OCI-LY1 (cell line): ENCODE data around the gene HMGCS1.
A peak's percentile ranks its signal among the peaks of the same experiment; 100 is the strongest.

Source experiments
- H2AFZ ChIP-seq: fragments of 200-600 bp; sonication (generic), shearing (Covaris generic); 2 replicates; pipeline ENCODE4 v1.6.0; 2014; ENCODE audit warnings: antibody characterized with exemption, mild to moderate bottlenecking, low read length
- H3F3A ChIP-seq: fragments of 200-600 bp; sonication (generic), shearing (Covaris generic); 2 replicates; pipeline ENCODE4 v1.6.0; 2014; ENCODE audit warnings: mild to moderate bottlenecking, antibody characterized with exemption, low read length, moderate library complexity; ENCODE audit not compliant: insufficient read depth
- H3K27ac ChIP-seq: fragments of 200-600 bp; sonication (generic); 2 replicates; pipeline ENCODE4 v1.5.1; 2014; ENCODE audit warnings: low read length, mixed run types, mild to moderate bottlenecking, low read depth; ENCODE audit not compliant: poor library complexity, severe bottlenecking
- H3K27me3 ChIP-seq: fragments of 200-600 bp; sonication (generic); 2 replicates; pipeline ENCODE4 v1.6.0; 2014; ENCODE audit warnings: antibody characterized with exemption, mild to moderate bottlenecking, low read length, moderate library complexity; ENCODE audit not compliant: insufficient read depth
- H3K36me3 ChIP-seq: fragments of 200-600 bp; sonication (generic); 2 replicates; pipeline ENCODE4 v1.6.1; 2014; ENCODE audit warnings: mild to moderate bottlenecking, antibody characterized with exemption, low read length, moderate library complexity, mixed read lengths; ENCODE audit not compliant: insufficient read depth
- H3K4me1 ChIP-seq: fragments of 200-600 bp; sonication (generic); 2 replicates; pipeline ENCODE4 v1.5.1; 2014; ENCODE audit warnings: mild to moderate bottlenecking, low read length, moderate library complexity; ENCODE audit not compliant: insufficient read depth, severe bottlenecking
- H3K4me2 ChIP-seq: fragments of 200-600 bp; sonication (generic), shearing (Covaris generic); 2 replicates; pipeline ENCODE4 v1.6.1; 2014; ENCODE audit warnings: low read length
- H3K4me3 ChIP-seq: fragments of 200-600 bp; sonication (generic); 2 replicates; pipeline ENCODE4 v1.5.1; 2014; ENCODE audit warnings: low read length, low read depth, mild to moderate bottlenecking, mixed read lengths; ENCODE audit not compliant: poor library complexity, severe bottlenecking
- H3K79me2 ChIP-seq: fragments of 200-600 bp; shearing (Covaris generic); 2 replicates; pipeline ENCODE4 v1.6.1; 2016; ENCODE audit warnings: mixed run types, low read length, mixed read lengths; ENCODE audit not compliant: insufficient read depth
- H3K9ac ChIP-seq: fragments of 200-600 bp; sonication (generic), shearing (Covaris generic); 2 replicates; pipeline ENCODE4 v1.6.1; 2014; ENCODE audit warnings: mild to moderate bottlenecking, low read length, mixed read lengths
- H3K9me2 ChIP-seq: fragments of 200-600 bp; sonication (generic), shearing (Covaris generic); 2 replicates; pipeline ENCODE4 v1.6.1; 2014; ENCODE audit warnings: low read depth, mild to moderate bottlenecking, low read length, mixed read lengths
- H3K9me3 ChIP-seq: fragments of 200-600 bp; shearing (Covaris generic); 2 replicates; pipeline ENCODE4 v1.6.1; 2014; ENCODE audit warnings: low read length, mixed read lengths
- H4K20me1 ChIP-seq: fragments of 200-600 bp; sonication (generic), shearing (Covaris generic); 2 replicates; pipeline ENCODE4 v1.6.0; 2016; ENCODE audit warnings: mild to moderate bottlenecking, low read length; ENCODE audit not compliant: insufficient read depth
- CTCF ChIP-seq: fragments of 200-600 bp; sonication (generic), shearing (Covaris generic); IDR thresholded peaks from 2 replicates; pipeline ENCODE4 v1.5.1; 2017; ENCODE audit warnings: mild to moderate bottlenecking, antibody characterized with exemption, low read length, moderate library complexity, mixed read lengths
- EZH2 ChIP-seq: fragments of 200-600 bp; sonication (generic), shearing (Covaris generic); IDR thresholded peaks from 2 replicates; pipeline ENCODE4 v1.8.0; 2017; ENCODE audit warnings: borderline replicate concordance, mixed run types, mild to moderate bottlenecking, antibody characterized with exemption, low read length, moderate library complexity, mixed read lengths

HMGCS1 gene

GRCh38 chr5:43315263-43315662, 2.1 kb upstream of the HMGCS1 start:
- Histone ChIP-seq H3K4me3 (no peak overlapping the region), H3K9ac (no peak overlapping the region), H4K20me1 (no peaks in the 10 kb centered on the region), H3K27ac (no peak overlapping the region), H3K79me2 (peaks cover 29% of the 10 kb centered on the region), H3K4me2 (no peak overlapping the region), H3K4me1 (peaks cover 33% of the 10 kb centered on the region), H3K9me2 (no peaks in the 10 kb centered on the region), H3K36me3 (peaks cover 23% of the 10 kb centered on the region), H3K9me3 (no peaks in the 10 kb centered on the region), H3F3A (no peaks in the 10 kb centered on the region), H2AFZ (no peak overlapping the region), H3K27me3 (no peaks in the 10 kb centered on the region)
- TF ChIP-seq EZH2 (no peak), CTCF (no peak)

GRCh38 chr5:43314724-43315123, 1.5 kb upstream of the HMGCS1 start:
- peaks cover 39% of the 10 kb centered on the region for H3K4me1 ChIP-seq

GRCh38 chr5:43313854-43314457, 744 bp upstream of the HMGCS1 start:
- Histone ChIP-seq H3K4me1 (peaks cover 46% of the 10 kb centered on the region), H3K36me3 (peaks cover 36% of the 10 kb centered on the region), H3K4me2 (peak overlapping the region; percentile 58), H3K27ac (peak overlapping the region; percentile 88), H3K27me3 (no peaks in the 10 kb centered on the region), H3K4me3 (peak overlapping the region; percentile 40), H3F3A (no peaks in the 10 kb centered on the region), H3K9me3 (no peaks in the 10 kb centered on the region), H2AFZ (peak overlapping the region; percentile 8), H4K20me1 (no peaks in the 10 kb centered on the region), H3K79me2 (peaks cover 42% of the 10 kb centered on the region), H3K9me2 (no peaks in the 10 kb centered on the region), H3K9ac (peak overlapping the region; percentile 36; the same call in 1 of the 2 replicates)
- no peak for TF ChIP-seq CTCF
- TF ChIP-seq EZH2, result no peak

More at GRCh38 chr5:43314724-43315123, 1.5 kb upstream of the HMGCS1 start:
- no peak overlapping the region for H3K9ac ChIP-seq
- no peaks in the 10 kb centered on the region for H3F3A ChIP-seq
- H3K4me3 ChIP-seq, result no peak overlapping the region
- H3K9me3 ChIP-seq, result no peaks in the 10 kb centered on the region
- no peaks in the 10 kb centered on the region for H3K27me3 ChIP-seq
- H3K27ac ChIP-seq, result peak overlapping the region; percentile 88
- H4K20me1 ChIP-seq, result no peaks in the 10 kb centered on the region
- H3K36me3 ChIP-seq, result peaks cover 28% of the 10 kb centered on the region
- no peak overlapping the region for H2AFZ ChIP-seq
- TF ChIP-seq CTCF, result no peak
- no peak for TF ChIP-seq EZH2
- H3K4me2 ChIP-seq, result no peak overlapping the region
- peaks cover 34% of the 10 kb centered on the region for H3K79me2 ChIP-seq
- H3K9me2 ChIP-seq, result no peaks in the 10 kb centered on the region
